ENCODE data around the gene PFDN6. TPM values are rescaled to one million over a fixed set of nuclear protein-coding genes. Genes with fewer than 3 reads are reported as not detected.

The PFDN6 gene
- total RNA-seq, 1 experiment from 2014 or later: 85.8 TPM

DNA sequence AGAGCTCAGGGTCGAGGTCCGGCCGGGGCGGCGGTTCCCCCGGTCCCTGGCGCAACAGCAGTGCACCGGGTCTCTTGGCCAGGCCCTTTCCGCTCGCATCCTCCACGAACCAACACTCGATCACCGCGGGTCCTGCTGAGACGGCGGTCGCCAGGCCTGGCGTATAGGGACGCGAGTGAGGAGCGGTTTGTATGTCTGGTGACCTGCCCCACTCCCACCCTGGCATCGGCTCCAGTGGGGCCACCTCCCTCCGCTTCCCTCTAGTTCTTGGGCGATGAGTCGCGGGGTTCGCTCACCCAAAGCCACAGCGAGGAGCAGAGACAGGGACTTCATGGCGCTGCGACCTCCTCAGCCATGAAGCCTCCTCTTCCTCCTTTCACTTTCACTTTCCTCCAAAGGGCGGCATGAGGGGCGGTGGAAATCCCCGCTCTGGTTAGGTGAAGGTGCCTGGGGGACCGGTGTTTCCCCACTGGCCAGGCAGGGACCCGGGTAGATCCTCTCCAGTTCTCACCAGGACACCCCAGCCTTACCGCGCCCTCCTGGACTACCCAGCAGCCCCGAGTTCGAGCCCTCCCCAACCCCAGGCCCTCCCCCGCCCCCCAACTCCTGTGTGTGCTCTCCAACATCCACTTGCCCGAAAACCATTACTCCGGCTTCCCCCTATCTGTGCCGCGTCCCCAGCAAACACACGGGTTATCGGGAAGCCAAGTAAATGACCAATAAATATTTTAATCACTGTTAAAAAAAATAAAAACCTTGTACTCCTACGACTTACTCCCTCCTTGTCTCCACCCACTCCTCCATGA is 24.5 kb downstream of the PFDN6 start, which contains the start of gene TAPBP:
TAPBP (minus strand) TSS at position 370 of the 806 bp plus-strand sequence; CDS start at position 333, 37 bp downstream.
- no peak within 1 kb of the TSS for H4K5ac ChIP-seq (ENCODE audit: insufficient read length, low read depth, low read length)
- H2BK12ac ChIP-seq (ENCODE audit: insufficient read length, low read depth, low read length): no peak within 1 kb of the TSS
- no peaks in the 10 kb centered on the region for H4K20me1 ChIP-seq (ENCODE audit: control insufficient read depth, insufficient read depth, insufficient read length)
- H3K4me2 ChIP-seq (ENCODE audit: insufficient read depth, insufficient read length, low read length): peak within 1 kb of the TSS; percentile 92
- no CpG with 5 or more reads among the region's 47 CpGs for WGBS (ENCODE audit: extremely low coverage, insufficient read length, low lambda C conversion rate)
- no peaks in the 10 kb centered on the region; the same call in 1 of the 2 replicates for H3K79me2 ChIP-seq (ENCODE audit: insufficient read depth, low read length)
- peak within 1 kb of the TSS; percentile 41 to 95 (median 59); a peak in 4 of 7 replicates for H3K27ac Mint-ChIP-seq
- H2AFZ ChIP-seq (ENCODE audit: low read length): no peak within 1 kb of the TSS
- H3K27me3 ChIP-seq (ENCODE audit: insufficient read depth, low read length): no peaks in the 10 kb centered on the region
- H3K27me3 Mint-ChIP-seq (ENCODE audit: low read depth): no peaks in the 10 kb centered on the region; the same call in 1 of the 2 replicates
- H3K9me3 Mint-ChIP-seq: no peaks in the 10 kb centered on the region
- no peak within 1 kb of the TSS for H3K23ac ChIP-seq (ENCODE audit: insufficient read length, low read depth, low read length)
- peak within 1 kb of the TSS; percentile 83 to 97 for H3K4me3 Mint-ChIP-seq
- H3K56ac ChIP-seq (ENCODE audit: insufficient read length, low read depth, low read length): no peak within 1 kb of the TSS
- no peak within 1 kb of the TSS for H4K8ac ChIP-seq (replicated peaks; ENCODE audit: insufficient read length, low read depth, low read length)
- H3K79me1 ChIP-seq (ENCODE audit: insufficient read depth, low read depth, low read length, poor library complexity, severe bottlenecking): no peaks in the 10 kb centered on the region
- no peak within 1 kb of the TSS for H2BK5ac ChIP-seq (ENCODE audit: insufficient read length, low read length)
- H3K4ac ChIP-seq (ENCODE audit: low read depth, low read length): no peak within 1 kb of the TSS
- peaks cover 2 to 21% (median 13%) of the 10 kb centered on the region in 3 experiments; a peak in 5 of 7 replicates for H3K36me3 Mint-ChIP-seq (ENCODE audit: insufficient read depth in 1 of 3, low read depth in 3 of 3)
- H2BK15ac ChIP-seq (ENCODE audit: low read depth, low read length): no peak within 1 kb of the TSS
- no peaks in the 10 kb centered on the region for H3K4me1 ChIP-seq (ENCODE audit: insufficient read depth, low read length)
- H3K9ac ChIP-seq (ENCODE audit: extremely low read depth, insufficient read length, low read length): peak within 1 kb of the TSS; percentile 61
- no peak within 1 kb of the TSS for H3T11ph ChIP-seq (ENCODE audit: low read length)
- H2BK120ac ChIP-seq (ENCODE audit: low read depth, low read length, poor library complexity, severe bottlenecking): no peak within 1 kb of the TSS
- H3K4me1 Mint-ChIP-seq: peaks cover 38 to 43% of the 10 kb centered on the region in 2 experiments
- H3K9me3 ChIP-seq (ENCODE audit: control insufficient read depth, low read depth, low read length): no peaks in the 10 kb centered on the region
- H3K18ac ChIP-seq (ENCODE audit: insufficient read length, low read depth, low read length): peak within 1 kb of the TSS; percentile 85
- no peak within 1 kb of the TSS for H2BK20ac ChIP-seq (ENCODE audit: low read depth, low read length, poor library complexity, severe bottlenecking)
- H2AK5ac ChIP-seq (ENCODE audit: insufficient read length, low read length): no peak within 1 kb of the TSS
- TF ChIP-seq, protein P1, sequence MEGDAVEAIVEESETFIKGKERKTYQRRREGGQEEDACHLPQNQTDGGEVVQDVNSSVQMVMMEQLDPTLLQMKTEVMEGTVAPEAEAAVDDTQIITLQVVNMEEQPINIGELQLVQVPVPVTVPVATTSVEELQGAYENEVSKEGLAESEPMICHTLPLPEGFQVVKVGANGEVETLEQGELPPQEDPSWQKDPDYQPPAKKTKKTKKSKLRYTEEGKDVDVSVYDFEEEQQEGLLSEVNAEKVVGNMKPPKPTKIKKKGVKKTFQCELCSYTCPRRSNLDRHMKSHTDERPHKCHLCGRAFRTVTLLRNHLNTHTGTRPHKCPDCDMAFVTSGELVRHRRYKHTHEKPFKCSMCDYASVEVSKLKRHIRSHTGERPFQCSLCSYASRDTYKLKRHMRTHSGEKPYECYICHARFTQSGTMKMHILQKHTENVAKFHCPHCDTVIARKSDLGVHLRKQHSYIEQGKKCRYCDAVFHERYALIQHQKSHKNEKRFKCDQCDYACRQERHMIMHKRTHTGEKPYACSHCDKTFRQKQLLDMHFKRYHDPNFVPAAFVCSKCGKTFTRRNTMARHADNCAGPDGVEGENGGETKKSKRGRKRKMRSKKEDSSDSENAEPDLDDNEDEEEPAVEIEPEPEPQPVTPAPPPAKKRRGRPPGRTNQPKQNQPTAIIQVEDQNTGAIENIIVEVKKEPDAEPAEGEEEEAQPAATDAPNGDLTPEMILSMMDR (conservative IDR thresholded peaks at IDR 0.05): no peak
- peaks cover 31% of the 10 kb centered on the region for H3K23me2 ChIP-seq (ENCODE audit: insufficient read length, low read depth, low read length, poor library complexity, severe bottlenecking)
- no peak within 1 kb of the TSS for H3K27ac ChIP-seq (ENCODE audit: insufficient read length, low read depth, low read length)
- H4K91ac ChIP-seq (ENCODE audit: insufficient read length, low read depth, low read length): no peak within 1 kb of the TSS
- peak; percentile 64 for DNase-seq
- peak within 1 kb of the TSS; percentile 69; the same call in 1 of the 2 replicates for H3K14ac ChIP-seq (ENCODE audit: insufficient read depth, low read length)

Measured in H9 (cell line).